ENCODE measurements around the gene FOCAD. TPM values are rescaled to one million over a fixed set of nuclear protein-coding genes. Genes with fewer than 3 reads are reported as not detected.

The FOCAD gene
- total RNA-seq, 1 donor from 2014 or later: 25.5 TPM

- Histone ChIP-seq H3K27me3 (no peaks in the 10 kb centered on the region), H3K9me3 (no peaks in the 10 kb centered on the region), H3K4me3 (no peak overlapping the region), H3K27ac (no peak overlapping the region), H3K36me3 (no peaks in the 10 kb centered on the region), H3K4me1 (no peaks in the 10 kb centered on the region)
- intact Hi-C loops (cut with DNase I): no loop called here
- DNase-seq (no peak), ATAC-seq (no peak)
- no peak for TF ChIP-seq CTCF (IDR thresholded peaks at IDR 0.05)
Observed at GRCh38 chr9:20729523-20729922, 45.5 kb downstream of the FOCAD start.

- Histone ChIP-seq H3K27ac (no peak overlapping the region), H3K4me3 (no peak overlapping the region), H3K27me3 (no peaks in the 10 kb centered on the region), H3K4me1 (no peaks in the 10 kb centered on the region), H3K36me3 (no peaks in the 10 kb centered on the region), H3K9me3 (no peaks in the 10 kb centered on the region)
- no peak for ATAC-seq
- TF ChIP-seq CTCF (IDR thresholded peaks at IDR 0.05): no peak
- intact Hi-C loops (cut with DNase I): no loop called here
- DNase-seq: no peak
Observed at GRCh38 chr9:20732118-20732517, 48.1 kb downstream of the FOCAD start.

- Histone ChIP-seq H3K4me3 (no peak overlapping the region), H3K27me3 (no peaks in the 10 kb centered on the region), H3K4me1 (no peaks in the 10 kb centered on the region), H3K36me3 (no peaks in the 10 kb centered on the region), H3K27ac (no peak overlapping the region), H3K9me3 (no peaks in the 10 kb centered on the region)
- TF ChIP-seq CTCF (IDR thresholded peaks at IDR 0.05): no peak
- ATAC-seq (no peak), DNase-seq (no peak)
- intact Hi-C loops (cut with DNase I): no loop called here
Observed at GRCh38 chr9:20734275-20734674, 50.2 kb downstream of the FOCAD start.

GRCh38 chr9:20740304-20740703 lies 56.2 kb downstream of the FOCAD start:
- Histone ChIP-seq H3K4me3 (no peak overlapping the region), H3K27me3 (no peaks in the 10 kb centered on the region), H3K36me3 (no peaks in the 10 kb centered on the region), H3K9me3 (no peaks in the 10 kb centered on the region), H3K4me1 (no peaks in the 10 kb centered on the region), H3K27ac (no peak overlapping the region)
- ATAC-seq (no peak), DNase-seq (no peak)
- no peak for TF ChIP-seq CTCF (IDR thresholded peaks at IDR 0.05)
- intact Hi-C loops (cut with DNase I): no loop called here

- no peak for TF ChIP-seq CTCF (IDR thresholded peaks at IDR 0.05)
- no peak for DNase-seq
- intact Hi-C loops (cut with DNase I): no loop called here
Observed at GRCh38 chr9:20740929-20741582, 57.0 kb downstream of the FOCAD start.

GRCh38 chr9:20742833-20743232 lies 58.8 kb downstream of the FOCAD start:
- no peak for ATAC-seq
- H3K9me3 ChIP-seq: no peaks in the 10 kb centered on the region
- no peaks in the 10 kb centered on the region for H3K36me3 ChIP-seq
- H3K27ac ChIP-seq: no peak overlapping the region
- H3K4me3 ChIP-seq: no peak overlapping the region
- H3K4me1 ChIP-seq: no peaks in the 10 kb centered on the region
- no peak for TF ChIP-seq CTCF (IDR thresholded peaks at IDR 0.05)
- H3K27me3 ChIP-seq: no peaks in the 10 kb centered on the region
- DNase-seq: no peak
- intact Hi-C loops (cut with DNase I): no loop called here

More at GRCh38 chr9:20740929-20741582, 57.0 kb downstream of the FOCAD start:
- H3K9me3 ChIP-seq: no peaks in the 10 kb centered on the region
- no peaks in the 10 kb centered on the region for H3K36me3 ChIP-seq
- ATAC-seq: no peak
- no peaks in the 10 kb centered on the region for H3K4me1 ChIP-seq
- no peaks in the 10 kb centered on the region for H3K27me3 ChIP-seq
- H3K4me3 ChIP-seq: no peak overlapping the region
- no peak overlapping the region for H3K27ac ChIP-seq

Data from upper lobe of right lung (tissue), 1 donor.